Inflammatory macrophage treated with lipopolysaccharide for 1 hour (primary cell): ENCODE data around the gene INSYN2A.
A peak's percentile ranks its signal among the peaks of the same experiment; 100 is the strongest.

Source experiments
- DNase-seq, 2 donors: peaks; one replicate each; pipeline ENCODE4 v3.0.0-alpha.2; 2020 to 2022

Gene INSYN2A, protein sequence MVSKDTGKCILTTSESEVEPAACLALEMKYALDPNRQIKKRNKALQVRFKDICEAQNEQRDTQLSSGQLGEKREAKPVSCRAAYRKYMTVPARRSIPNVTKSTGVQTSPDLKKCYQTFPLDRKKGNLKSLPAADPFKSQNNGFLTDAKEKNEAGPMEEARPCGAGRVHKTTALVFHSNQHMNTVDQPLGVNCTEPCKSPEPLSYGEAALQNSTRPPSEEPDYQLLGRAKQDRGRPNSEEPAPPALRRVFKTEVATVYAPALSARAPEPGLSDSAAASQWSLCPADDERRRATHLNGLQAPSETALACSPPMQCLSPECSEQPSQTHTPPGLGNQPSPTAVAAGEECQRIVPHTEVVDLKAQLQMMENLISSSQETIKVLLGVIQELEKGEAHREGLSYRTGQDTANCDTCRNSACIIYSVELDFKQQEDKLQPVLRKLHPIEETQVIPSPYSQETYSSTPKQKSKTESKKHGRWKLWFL

DNA sequence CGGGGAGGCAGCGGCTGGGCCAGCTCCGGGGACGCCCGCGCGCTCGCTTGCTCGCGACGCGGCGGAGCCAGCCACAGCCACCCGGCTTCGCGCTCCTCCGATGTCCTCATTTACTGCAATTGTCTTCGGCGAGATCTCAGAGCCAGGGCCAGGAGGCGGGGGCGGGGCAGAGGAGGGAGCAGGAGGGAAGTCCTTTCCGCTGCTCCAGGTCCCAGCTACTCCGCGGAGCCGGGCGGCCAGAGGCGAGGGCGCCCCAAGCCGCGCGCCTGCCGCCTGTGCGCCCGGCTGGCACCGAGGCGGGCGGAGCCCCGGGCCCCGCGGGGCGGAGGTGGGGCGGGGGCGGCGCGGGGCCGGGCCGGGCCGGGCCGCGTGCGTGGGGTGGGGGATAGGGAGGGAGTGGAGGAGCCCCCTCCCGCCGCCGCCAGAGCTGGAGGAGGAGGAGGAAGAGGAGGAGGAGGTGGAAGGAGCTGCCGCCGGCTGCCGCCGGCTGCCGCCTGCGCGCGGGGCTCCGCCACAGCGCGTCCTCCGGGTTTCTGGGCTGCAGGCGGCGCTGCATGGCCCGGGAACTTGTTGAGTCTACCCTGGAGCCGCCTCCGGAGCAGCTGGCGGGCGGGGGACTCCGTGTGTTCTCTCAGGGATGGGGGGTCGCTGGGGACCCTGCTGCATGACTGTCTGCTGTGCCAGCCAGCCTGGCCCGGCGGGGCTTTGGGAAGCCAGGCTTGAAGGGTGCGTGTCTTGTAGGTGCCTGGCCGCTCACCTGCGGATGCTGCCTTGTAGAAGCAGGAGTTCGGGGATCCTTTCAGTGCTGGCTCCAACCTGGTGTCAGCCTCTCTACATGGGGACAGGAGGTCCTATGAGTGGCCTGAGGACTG is at the start of gene INSYN2A:
TSS of gene INSYN2A (minus strand) at position 310 of the 872 bp plus-strand sequence. CDS start 20,196 bp downstream, outside the sequence.
- DNase-seq, result peak; percentile 6 to 31

- DNase-seq, result no peak
Measured at GRCh38 chr10:127245456-127245855, 49.1 kb upstream of the INSYN2A start.

DNA sequence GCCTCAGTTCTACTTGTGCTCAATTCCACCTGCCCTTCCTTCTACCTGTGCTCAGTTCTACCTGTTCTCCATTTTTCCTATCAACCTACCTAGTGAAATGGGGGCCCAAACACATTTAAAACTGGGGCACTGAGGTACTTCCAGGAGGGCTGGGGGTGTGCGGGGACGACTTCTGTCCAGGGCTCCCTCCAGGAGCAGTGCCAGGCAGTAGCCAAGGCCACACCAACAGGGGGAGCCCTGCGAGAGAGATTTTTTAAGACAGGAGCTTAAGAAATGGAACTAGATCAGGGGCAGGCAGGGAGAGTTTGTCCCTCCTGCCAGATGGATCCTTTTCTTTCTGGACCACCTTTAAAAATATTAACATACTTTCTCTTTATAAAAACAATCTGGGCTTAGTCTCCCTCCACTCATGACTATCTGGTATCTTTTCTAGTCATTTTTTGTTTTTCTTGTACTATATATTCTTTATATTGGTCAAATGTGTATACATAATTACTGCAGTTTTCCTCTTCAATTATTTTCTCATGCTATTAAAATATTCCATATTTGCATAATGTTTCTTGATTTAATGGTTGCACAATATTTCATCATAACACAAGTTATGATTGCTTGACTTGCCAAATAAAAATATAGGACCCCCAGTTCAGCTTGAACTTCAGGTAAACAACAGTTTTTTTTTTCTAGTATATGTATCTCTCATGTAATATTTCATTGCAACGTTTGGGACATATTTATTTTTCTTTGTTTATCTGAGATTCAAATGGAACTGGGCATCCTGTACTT is 47.3 kb upstream of the INSYN2A start:
- DNase-seq, result peak in 1 of 2 donors; percentile 21

DNA sequence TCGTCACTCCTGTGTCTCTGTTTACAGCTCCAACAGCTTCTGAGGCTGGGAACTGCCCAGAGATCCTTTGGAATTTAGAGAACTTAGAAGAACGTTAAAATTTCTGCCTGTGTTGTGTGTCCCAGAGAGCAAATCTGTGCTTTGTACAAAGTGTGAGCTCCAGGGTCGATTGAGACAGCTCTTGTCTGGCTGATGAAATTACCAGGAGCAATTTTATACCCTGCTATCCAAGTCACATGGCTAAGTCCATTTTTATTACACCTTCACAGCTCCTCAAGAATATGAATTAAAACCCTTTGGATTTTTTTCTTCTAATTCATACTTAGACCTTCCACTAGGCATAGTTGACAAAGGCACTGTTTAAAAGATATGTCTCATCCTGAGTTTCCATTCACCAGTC is 46.5 kb upstream of the INSYN2A start:
- no peak for DNase-seq

- no peak for DNase-seq
Measured at GRCh38 chr10:127236266-127236665, 39.9 kb upstream of the INSYN2A start.

- DNase-seq, result no peak
Measured at GRCh38 chr10:127234306-127234800, 38.0 kb upstream of the INSYN2A start.

- no peak for DNase-seq
Measured at GRCh38 chr10:127228195-127228787, 31.9 kb upstream of the INSYN2A start.

DNA sequence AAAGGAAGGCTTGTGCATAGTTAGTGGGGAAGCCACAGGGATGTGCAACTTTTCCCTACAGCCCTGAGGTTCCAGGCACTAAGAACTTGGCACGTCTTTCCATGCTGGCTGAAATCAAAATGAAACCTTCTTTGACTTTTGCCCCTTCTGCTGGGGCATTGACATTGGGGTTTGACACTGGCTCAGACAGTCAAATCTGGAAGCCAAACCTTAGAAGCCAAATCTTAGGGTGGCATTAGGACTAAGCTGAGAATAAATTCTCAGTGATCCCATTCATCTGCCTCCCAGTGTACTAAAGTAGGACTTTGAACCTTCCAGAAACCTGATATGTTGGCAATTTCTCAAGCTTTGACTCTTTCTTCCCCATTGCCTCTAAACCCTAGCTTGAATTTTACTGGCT is 31.3 kb upstream of the INSYN2A start:
- no peak for DNase-seq

GRCh38 chr10:127227027-127227426 is 30.6 kb upstream of the INSYN2A start:
- DNase-seq, result no peak

DNA sequence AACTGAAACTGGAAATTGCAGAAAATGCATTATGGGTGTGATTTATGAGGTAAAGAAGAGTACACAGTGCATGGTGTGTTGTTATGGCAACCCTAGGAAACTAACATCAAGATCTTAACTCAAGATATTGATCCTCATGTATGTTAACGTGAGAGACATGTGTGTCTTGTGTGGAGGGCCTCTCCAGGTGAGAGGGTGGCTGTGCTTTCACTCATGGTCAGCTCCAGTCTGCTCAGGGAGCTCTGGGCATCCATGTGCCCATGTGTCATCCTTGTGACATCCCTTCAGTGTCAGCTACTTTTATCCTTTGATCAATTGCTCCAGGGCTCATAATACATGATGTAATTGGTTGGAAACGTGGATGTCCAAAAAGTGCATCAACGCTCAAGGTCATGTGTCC is 24.9 kb upstream of the INSYN2A start:
- no peak for DNase-seq

- no peak for DNase-seq
Measured at GRCh38 chr10:127218658-127219057, 22.3 kb upstream of the INSYN2A start.

DNA sequence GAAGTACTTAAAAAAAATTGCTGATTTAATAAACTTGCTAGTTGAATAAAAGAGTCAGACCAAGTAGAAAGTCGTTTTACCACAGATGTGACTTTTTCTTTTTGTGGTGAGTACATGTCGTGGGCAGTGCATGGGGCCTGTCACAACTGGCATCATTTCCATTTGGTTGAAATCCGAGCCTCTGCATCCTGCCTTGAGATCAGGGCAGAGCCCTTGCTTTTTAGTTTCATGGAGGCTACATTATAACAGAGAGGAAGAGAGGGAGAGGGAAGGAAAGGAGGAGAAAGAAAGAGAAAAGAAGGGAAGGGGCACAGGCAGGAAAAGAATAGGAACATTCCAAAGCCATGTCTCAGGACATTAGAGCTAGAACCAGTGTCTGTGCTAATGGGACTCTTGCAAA is 20.4 kb upstream of the INSYN2A start:
- no peak for DNase-seq

- DNase-seq, result no peak
Measured at GRCh38 chr10:127216274-127216673, 19.9 kb upstream of the INSYN2A start.

DNA sequence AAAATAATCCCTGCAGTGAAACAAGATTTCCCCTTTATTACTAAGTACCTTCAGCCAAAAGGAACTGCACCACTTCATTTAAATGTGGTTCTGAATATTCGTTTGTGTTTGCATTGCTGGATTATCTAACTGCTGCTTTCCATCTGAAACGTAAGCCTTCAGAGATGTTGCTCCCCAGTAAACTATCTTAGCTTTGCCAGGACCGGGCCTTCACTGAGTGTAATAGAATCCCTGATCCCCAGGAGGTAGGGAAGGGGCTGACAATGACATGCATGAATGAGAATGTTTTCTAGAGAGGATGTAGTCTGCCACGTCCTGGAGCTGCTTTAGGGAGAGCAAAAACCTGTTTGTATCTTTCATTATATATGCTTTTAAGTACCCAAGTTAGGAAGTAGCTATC is 19.5 kb upstream of the INSYN2A start:
- no peak for DNase-seq

DNA sequence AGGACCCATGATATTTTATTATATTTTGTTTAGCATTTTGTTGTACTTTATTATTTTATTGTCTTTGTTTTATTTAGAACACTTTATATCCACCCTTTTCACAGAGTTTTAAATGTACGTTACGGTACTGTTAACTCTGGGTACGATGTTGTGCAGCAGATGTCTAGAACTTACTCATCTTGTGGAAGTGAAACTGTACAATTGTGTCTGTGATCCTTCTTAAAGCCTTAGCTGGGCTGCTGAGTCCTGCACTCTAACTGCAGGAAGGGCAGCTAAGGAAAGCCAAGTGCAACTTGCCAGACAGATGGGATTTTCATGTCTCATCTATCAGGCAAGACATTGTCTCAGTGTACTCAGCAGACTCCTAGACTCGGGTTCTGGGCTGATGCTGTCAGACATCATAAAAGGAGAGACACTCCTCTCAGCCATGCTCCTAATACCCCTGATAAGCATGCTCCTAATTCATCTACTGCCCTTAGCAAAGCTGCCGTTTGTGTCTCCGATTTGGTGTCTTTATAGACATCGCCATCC is 14.6 kb upstream of the INSYN2A start:
- no peak for DNase-seq

DNA sequence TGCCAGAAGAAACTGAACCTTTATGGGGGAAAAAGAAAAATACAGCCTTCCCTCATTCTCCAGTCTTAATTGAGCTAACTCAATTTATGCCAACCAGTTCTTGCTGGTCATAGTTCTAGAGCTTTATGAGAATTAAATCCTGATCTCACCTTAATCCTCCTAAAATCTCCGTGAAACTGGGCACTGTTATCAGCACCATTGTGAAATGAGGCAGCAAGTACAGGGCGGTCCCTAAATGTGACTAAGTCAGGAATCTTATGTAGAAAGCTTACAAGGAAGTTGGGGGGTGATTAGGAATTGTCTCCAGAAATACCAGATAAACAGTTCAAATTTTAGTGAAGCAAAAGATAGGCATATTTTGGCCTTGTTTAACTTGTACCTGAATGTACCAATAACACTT is 10.7 kb upstream of the INSYN2A start:
- DNase-seq, result no peak

DNA sequence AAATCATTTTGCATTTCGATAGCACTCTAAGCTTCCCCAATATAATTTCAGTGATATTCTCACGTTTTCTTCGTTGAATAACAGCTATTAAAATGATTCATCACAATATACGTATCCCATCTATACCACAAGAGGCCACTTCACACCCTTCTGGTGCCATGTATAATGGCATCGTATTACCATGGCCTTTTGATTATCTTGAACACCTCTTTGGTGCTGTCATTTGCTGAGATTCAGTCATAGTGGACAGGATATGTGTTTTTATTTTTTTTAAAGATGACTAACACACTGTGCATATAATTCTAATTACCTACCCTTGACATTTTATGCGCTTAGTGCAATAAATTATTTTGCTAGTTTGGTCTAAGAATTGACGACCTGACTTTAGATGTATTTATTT is 6.7 kb upstream of the INSYN2A start:
- no peak for DNase-seq

GRCh38 chr10:127200646-127201045 is 4.3 kb upstream of the INSYN2A start:
- DNase-seq, result no peak

DNA sequence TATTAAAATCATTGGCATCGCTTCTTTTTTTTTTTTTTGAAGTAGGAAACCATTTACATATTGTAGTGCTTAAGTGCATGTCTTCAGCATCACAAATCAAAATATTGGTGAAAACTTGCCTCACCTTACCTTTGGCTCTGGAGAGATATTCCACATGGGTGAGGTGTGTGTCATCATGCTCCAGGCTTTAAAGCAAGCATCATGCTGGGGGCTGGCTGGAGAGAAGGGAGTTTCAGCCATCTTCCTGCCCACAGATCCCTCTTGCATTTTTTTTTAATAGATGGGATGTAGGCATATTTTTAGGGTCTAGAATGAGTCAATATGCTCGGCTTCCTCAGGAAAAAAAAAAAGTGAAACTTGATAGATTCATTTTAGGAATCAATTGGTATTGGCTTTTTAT is 2.3 kb upstream of the INSYN2A start:
- no peak for DNase-seq

GRCh38 chr10:127198307-127198706 is 1.9 kb upstream of the INSYN2A start:
- DNase-seq, result no peak

- DNase-seq, result no peak
Measured at GRCh38 chr10:127197154-127197432, 702 bp upstream of the INSYN2A start.

- DNase-seq, result no peak
Measured at GRCh38 chr10:127195571-127196281, 665 bp downstream of the INSYN2A start.
